Measurements from ENCODE around the gene NUP133. TPM values are rescaled to one million over a fixed set of nuclear protein-coding genes. Genes with fewer than 3 reads are reported as not detected.
A peak's percentile ranks its signal among the peaks of the same experiment; 100 is the strongest.

NUP133 gene
- total and polyA plus RNA-seq, 10 of the 15 experiments (the other 5 are each of a cell fraction or from before 2014, with no cell fraction given), result 10.9 to 45.4 (median 29.2) TPM

GRCh38 chr1:229506633-229507032, 1.5 kb downstream of the NUP133 start:
- ATAC-seq (no peak), FAIRE-seq (no peak), DNase-seq (ENCODE audit: low read depth, low spot score) (no peak)
- intact Hi-C loops (cut with micrococcal nuclease; ENCODE audit: unreplicated experiment), result no loop called here
- Histone ChIP-seq H3K4me1 (ENCODE audit: control insufficient read depth, insufficient read depth, low read length) (peaks cover 9% of the 10 kb centered on the region), H2AFZ (ENCODE audit: control insufficient read depth, low read depth, low read length) (no peak overlapping the region), H3K79me2 (ENCODE audit: control insufficient read depth, insufficient read depth, low read length) (peaks cover 22% of the 10 kb centered on the region), H3K27ac (ENCODE audit: control insufficient read depth, insufficient read depth) (no peak overlapping the region), H3K36me3 (ENCODE audit: control insufficient read depth in 2 of 2, insufficient read depth in 2 of 2, low read length in 1 of 2) (no peaks in the 10 kb centered on the region; a peak in 1 of 4 replicates), H3K9me3 (replicated peaks; ENCODE audit: control insufficient read depth, insufficient read depth, low read length) (no peaks in the 10 kb centered on the region), H4K20me1 (ENCODE audit: control insufficient read depth, insufficient read depth) (no peaks in the 10 kb centered on the region), H3K4me2 (ENCODE audit: control insufficient read depth, insufficient read depth) (peak overlapping the region; percentile 82), H3K9ac (ENCODE audit: control insufficient read depth, insufficient read depth, low read length) (no peak overlapping the region; the same call in 1 of the 2 replicates), H3K27me3 (replicated peaks in 1 of 2; ENCODE audit: control insufficient read depth in 2 of 2, insufficient read depth in 2 of 2, low read length in 1 of 2) (no peaks in the 10 kb centered on the region), H3K4me3 (peak overlapping the region; percentile 93; the same call in 1 of the 2 replicates)
- ChIA-PET POLR2A (no interaction called here), SMC1A (ENCODE audit: uncharacterized antibody, unreplicated experiment) (interaction anchor here (0.5 to 1.7 kb wide), 4 partner anchors 26 to 252 kb away, joined by 3 to 5 read pairs (median 4); no protein-coding TSS in a partner anchor), RAD21 (ENCODE audit: unreplicated experiment) (interaction anchor here (0.7 to 1.2 kb wide), 2 partner anchors 21 to 25 kb away, joined by 3 read pairs; no protein-coding TSS in a partner anchor), CTCF (interaction anchor here (1.0 kb wide), 1 partner anchor 9 kb away, joined by 3 read pairs; no protein-coding TSS in a partner anchor)
- BruUV-seq (replicated peaks), result no TSS peak
- in situ Hi-C loops (cut with MboI), result no loop called here
- TF ChIP-seq RB1 (IDR thresholded peaks at IDR 0.05; ENCODE audit: borderline replicate concordance) (no peak), CEBPB (IDR thresholded peaks at IDR 0.05; ENCODE audit: borderline replicate concordance in 1 of 2, low read depth in 2 of 2, low read length in 2 of 2) (no peak), RBBP5 (conservative IDR thresholded peaks at IDR 0.05) (no peak), JUNB (IDR thresholded peaks at IDR 0.05) (no peak), PAX8 (IDR thresholded peaks at IDR 0.05) (no peak), ZNF24 (IDR thresholded peaks at IDR 0.05) (no peak), ESRRA (IDR thresholded peaks at IDR 0.05; ENCODE audit: low read length) (no peak), SREBF1 (IDR thresholded peaks at IDR 0.05; ENCODE audit: low read length) (no peak), MTA3 (IDR thresholded peaks at IDR 0.05; ENCODE audit: borderline replicate concordance, low read length) (no peak), CTCF (IDR thresholded peaks at IDR 0.05 in 2 of 3, conservative IDR thresholded peaks at IDR 0.05 in 1 of 3; ENCODE audit: control insufficient read depth in 2 of 3, extremely low read depth in 1 of 3, insufficient read depth in 1 of 3, low read depth in 3 of 3, low read length in 3 of 3) (no peak), STAT1 (conservative IDR thresholded peaks at IDR 0.05) (no peak)
- 80% methylated on average over 7 of the region's 8 CpGs for WGBS (ENCODE audit: insufficient coverage, insufficient replicate concordance, low lambda C conversion rate, missing lambda C conversion rate)
